Activated CD4-positive, alpha-beta memory T cell treated with anti-CD3 and anti-CD28 coated beads, Interleukin-2, amount 10 ng/mL, durations not matched to agents 7 days and 5 days (primary cell): ENCODE results near the gene CRACDL. TPM values are rescaled to one million over a fixed set of nuclear protein-coding genes. Genes with fewer than 3 reads are reported as not detected.

ENCODE experiments used
- CTCF ChIA-PET: fragments of 350-600 bp; sonication (Branson Sonifier 250); formaldehyde crosslinking; loops from one replicate; lab custom pipeline; 2021; ENCODE audit warnings: antibody characterized with exemption, inconsistent platforms; lab: Charles Lee
- POLR2A ChIA-PET: fragments of 350-600 bp; sonication (Branson Sonifier 250); formaldehyde crosslinking; loops from one replicate; lab custom pipeline; 2021; ENCODE audit warnings: antibody characterized with exemption; lab: Charles Lee
- DNase-seq: peaks from one replicate; pipeline ENCODE4 v3.0.0-alpha.2; 2020
- H3K27ac Mint-ChIP-seq: one replicate; pipeline ENCODE4 v1.8.0; 2021; ENCODE audit warnings: mild to moderate bottlenecking, mixed read lengths
- H3K27me3 Mint-ChIP-seq: one replicate; pipeline ENCODE4 v1.8.0; 2021; ENCODE audit warnings: mixed read lengths
- H3K36me3 Mint-ChIP-seq: one replicate; pipeline ENCODE4 v1.8.0; 2021; ENCODE audit warnings: low read depth, mixed read lengths
- H3K4me1 Mint-ChIP-seq: one replicate; pipeline ENCODE4 v1.8.0; 2021; ENCODE audit warnings: mixed read lengths
- H3K4me3 Mint-ChIP-seq: one replicate; pipeline ENCODE4 v1.8.0; 2021; ENCODE audit warnings: mild to moderate bottlenecking, mixed read lengths
- H3K9me3 Mint-ChIP-seq: one replicate; pipeline ENCODE4 v1.8.0; 2021; ENCODE audit warnings: mixed read lengths
- total RNA-seq, 2 experiments: library from RNA; stranded (reverse); gene quantifications; one replicate each; pipeline ENCODE4 v1.2.3, GENCODE V29; 2021

The CRACDL gene
- total RNA-seq, 2 experiments from 2014 or later = 0.18 to 0.20 TPM

DNA sequence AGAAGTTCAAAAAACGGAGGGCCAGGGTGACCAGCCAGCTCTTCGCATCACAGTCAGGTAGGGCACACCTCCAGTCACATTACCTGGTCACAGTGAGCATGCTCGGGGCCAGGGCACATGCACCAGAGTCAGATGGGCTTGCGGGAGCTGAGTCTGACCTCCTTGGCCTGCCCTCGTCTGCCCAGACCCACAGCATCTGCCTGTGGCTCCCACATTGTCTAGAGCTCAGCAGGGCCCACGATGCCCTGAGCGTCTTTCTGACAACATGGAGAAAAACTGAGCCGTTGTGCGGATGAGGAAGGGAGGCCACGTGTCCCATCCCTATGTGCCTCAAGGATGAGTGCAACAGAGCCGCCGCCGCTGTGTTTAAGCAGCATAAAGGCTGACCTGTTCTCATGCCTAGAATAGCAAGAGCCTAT is 37.6 kb downstream of the CRACDL start:
- CTCF ChIA-PET = no interaction called here
- no peaks in the 10 kb centered on the region for H3K9me3 Mint-ChIP-seq
- H3K4me1 Mint-ChIP-seq = no peaks in the 10 kb centered on the region
- H3K36me3 Mint-ChIP-seq = no peaks in the 10 kb centered on the region
- POLR2A ChIA-PET = no interaction called here
- no peak overlapping the region for H3K4me3 Mint-ChIP-seq
- no peak for DNase-seq
- no peak overlapping the region for H3K27ac Mint-ChIP-seq
- peaks cover 2% of the 10 kb centered on the region for H3K27me3 Mint-ChIP-seq

DNA sequence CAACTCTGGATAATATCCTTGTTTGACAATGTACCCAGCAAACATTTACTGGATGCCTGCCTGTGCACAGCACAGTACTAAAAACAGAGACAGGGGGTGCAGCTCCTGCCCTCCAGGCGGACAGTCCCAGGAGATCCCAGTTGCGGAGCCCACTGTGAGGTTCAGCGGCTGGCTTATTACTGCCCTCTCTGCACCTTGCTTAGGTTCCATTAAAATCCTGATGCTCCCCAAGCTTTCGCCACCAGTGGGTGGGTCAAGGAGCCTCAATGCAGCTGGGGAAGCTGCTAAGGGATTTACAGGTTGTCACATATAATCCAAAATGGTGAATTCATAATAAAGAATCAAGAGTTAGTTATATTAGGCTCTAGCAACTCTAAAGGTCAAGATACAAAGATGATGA is 38.3 kb downstream of the CRACDL start:
- Mint-ChIP-seq H3K36me3 (no peaks in the 10 kb centered on the region), H3K27me3 (peaks cover 2% of the 10 kb centered on the region), H3K4me1 (no peaks in the 10 kb centered on the region), H3K9me3 (no peaks in the 10 kb centered on the region), H3K27ac (no peak overlapping the region), H3K4me3 (no peak overlapping the region)
- ChIA-PET CTCF (no interaction called here), POLR2A (no interaction called here)
- no peak for DNase-seq

DNA sequence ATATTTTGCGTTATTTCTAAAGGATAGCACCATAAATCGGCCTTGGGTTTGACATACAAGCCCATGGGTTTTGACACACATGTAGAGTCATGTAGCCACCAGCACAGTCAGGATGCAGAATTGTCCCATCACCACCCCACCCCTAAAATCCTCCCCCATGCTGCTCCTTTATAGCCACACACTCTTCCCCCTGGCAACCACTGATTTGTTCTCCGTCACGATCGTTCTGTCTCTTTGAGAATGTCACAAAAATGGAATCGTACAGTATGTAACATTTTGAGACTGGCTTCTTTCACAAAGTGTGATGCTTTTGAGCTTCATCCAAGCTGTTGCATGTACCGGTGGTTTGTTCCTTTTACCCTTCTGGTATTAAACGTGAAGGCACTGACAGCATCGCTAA is 39.1 kb downstream of the CRACDL start:
- no peak for DNase-seq
- H3K4me3 Mint-ChIP-seq = no peak overlapping the region
- H3K36me3 Mint-ChIP-seq = no peaks in the 10 kb centered on the region
- CTCF ChIA-PET = no interaction called here
- POLR2A ChIA-PET = no interaction called here
- no peaks in the 10 kb centered on the region for H3K9me3 Mint-ChIP-seq
- peaks cover 2% of the 10 kb centered on the region for H3K27me3 Mint-ChIP-seq
- H3K4me1 Mint-ChIP-seq = no peaks in the 10 kb centered on the region
- H3K27ac Mint-ChIP-seq = no peak overlapping the region

DNA sequence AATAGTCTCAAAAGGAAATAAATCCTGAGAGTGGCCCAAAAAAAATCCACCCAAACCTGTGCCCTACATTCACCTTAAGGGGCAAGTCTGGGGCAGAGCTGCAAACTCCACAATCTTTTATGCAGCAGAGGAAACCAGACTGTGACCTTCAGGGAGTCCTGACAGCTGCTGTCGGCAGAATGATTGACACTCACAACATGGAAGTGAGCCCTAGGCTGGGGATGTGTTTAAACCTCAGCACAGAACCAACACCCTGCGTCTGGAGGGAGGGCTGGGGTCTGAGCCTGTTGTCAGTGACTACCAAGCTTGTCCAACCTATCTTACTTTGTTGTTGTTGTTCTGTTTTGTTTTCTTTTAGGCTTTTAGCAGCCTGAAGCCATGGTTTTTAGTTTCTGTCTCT is 39.6 kb downstream of the CRACDL start:
- CTCF ChIA-PET = no interaction called here
- POLR2A ChIA-PET = no interaction called here
- H3K27me3 Mint-ChIP-seq = peaks cover 2% of the 10 kb centered on the region
- no peak for DNase-seq
- H3K9me3 Mint-ChIP-seq = no peaks in the 10 kb centered on the region
- H3K36me3 Mint-ChIP-seq = no peaks in the 10 kb centered on the region
- no peaks in the 10 kb centered on the region for H3K4me1 Mint-ChIP-seq
- no peak overlapping the region for H3K27ac Mint-ChIP-seq
- no peak overlapping the region for H3K4me3 Mint-ChIP-seq

- H3K9me3 Mint-ChIP-seq = no peaks in the 10 kb centered on the region
- CTCF ChIA-PET = no interaction called here
- no peak overlapping the region for H3K27ac Mint-ChIP-seq
- peaks cover 2% of the 10 kb centered on the region for H3K27me3 Mint-ChIP-seq
- POLR2A ChIA-PET = no interaction called here
- no peaks in the 10 kb centered on the region for H3K36me3 Mint-ChIP-seq
- no peak for DNase-seq
- no peak overlapping the region for H3K4me3 Mint-ChIP-seq
- no peaks in the 10 kb centered on the region for H3K4me1 Mint-ChIP-seq
These were observed 40.1 kb downstream of the CRACDL start for GRCh38 chr2:98895901-98896300.

GRCh38 chr2:98895221-98895620 is 40.8 kb downstream of the CRACDL start:
- Mint-ChIP-seq H3K9me3 (no peaks in the 10 kb centered on the region), H3K36me3 (peaks cover 1% of the 10 kb centered on the region), H3K4me1 (no peaks in the 10 kb centered on the region), H3K27ac (no peak overlapping the region), H3K27me3 (peaks cover 4% of the 10 kb centered on the region), H3K4me3 (no peak overlapping the region)
- no peak for DNase-seq
- ChIA-PET CTCF (no interaction called here), POLR2A (interaction anchor here (0.6 kb wide), 1 partner anchor 469 kb away, joined by 3 read pairs; no protein-coding TSS in a partner anchor)

DNA sequence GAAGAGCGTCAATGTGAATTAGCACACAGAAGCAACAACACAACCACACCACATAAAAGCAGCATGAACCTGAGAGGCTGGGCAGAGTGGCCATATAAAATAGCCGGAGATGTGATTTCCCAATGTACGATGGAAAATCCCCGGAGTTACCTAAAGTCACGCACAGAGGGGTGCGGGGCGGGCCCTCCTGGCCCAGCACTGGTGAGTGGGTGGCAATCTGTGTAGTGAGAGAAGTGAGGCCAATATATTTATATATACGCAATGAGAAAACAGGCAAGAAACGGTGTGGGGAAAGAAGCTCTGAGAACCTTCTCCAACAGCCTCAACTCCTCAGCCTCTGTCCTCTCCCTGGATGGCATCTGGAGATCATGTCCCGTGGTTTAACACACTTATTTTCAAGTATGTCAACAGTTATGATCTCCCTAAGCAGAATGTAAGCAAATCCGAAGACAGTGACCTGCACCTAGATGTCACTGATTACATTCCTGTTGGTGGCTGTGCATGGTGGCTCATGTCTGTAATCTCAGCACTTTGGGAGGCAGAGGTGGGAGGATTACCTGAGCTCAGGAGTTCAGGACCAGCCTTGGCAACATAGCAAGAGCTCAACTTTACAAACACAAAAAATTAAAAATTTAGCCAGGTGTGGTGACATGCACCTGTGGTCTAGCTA is 41.6 kb downstream of the CRACDL start:
- ChIA-PET CTCF (no interaction called here), POLR2A (no interaction called here)
- no peaks in the 10 kb centered on the region for H3K4me1 Mint-ChIP-seq
- H3K27me3 Mint-ChIP-seq = peaks cover 10% of the 10 kb centered on the region
- no peak overlapping the region for H3K27ac Mint-ChIP-seq
- no peaks in the 10 kb centered on the region for H3K9me3 Mint-ChIP-seq
- no peak overlapping the region for H3K4me3 Mint-ChIP-seq
- no peak for DNase-seq
- H3K36me3 Mint-ChIP-seq = peaks cover 3% of the 10 kb centered on the region

- H3K27ac Mint-ChIP-seq = no peak overlapping the region
- no peaks in the 10 kb centered on the region for H3K4me1 Mint-ChIP-seq
- no peaks in the 10 kb centered on the region for H3K9me3 Mint-ChIP-seq
- no peak for DNase-seq
- H3K4me3 Mint-ChIP-seq = no peak overlapping the region
- CTCF ChIA-PET = no interaction called here
- H3K36me3 Mint-ChIP-seq = peaks cover 3% of the 10 kb centered on the region
- POLR2A ChIA-PET = no interaction called here
- peaks cover 10% of the 10 kb centered on the region for H3K27me3 Mint-ChIP-seq
These were observed 42.1 kb downstream of the CRACDL start for GRCh38 chr2:98893911-98894321.

- Mint-ChIP-seq H3K4me3 (no peak overlapping the region), H3K9me3 (peaks cover 4% of the 10 kb centered on the region), H3K27ac (no peak overlapping the region), H3K27me3 (peaks cover 15% of the 10 kb centered on the region), H3K4me1 (no peaks in the 10 kb centered on the region), H3K36me3 (peaks cover 3% of the 10 kb centered on the region)
- POLR2A ChIA-PET = no interaction called here
- CTCF ChIA-PET = no interaction called here
- no peak for DNase-seq
These were observed 43.2 kb downstream of the CRACDL start for GRCh38 chr2:98892871-98893270.

DNA sequence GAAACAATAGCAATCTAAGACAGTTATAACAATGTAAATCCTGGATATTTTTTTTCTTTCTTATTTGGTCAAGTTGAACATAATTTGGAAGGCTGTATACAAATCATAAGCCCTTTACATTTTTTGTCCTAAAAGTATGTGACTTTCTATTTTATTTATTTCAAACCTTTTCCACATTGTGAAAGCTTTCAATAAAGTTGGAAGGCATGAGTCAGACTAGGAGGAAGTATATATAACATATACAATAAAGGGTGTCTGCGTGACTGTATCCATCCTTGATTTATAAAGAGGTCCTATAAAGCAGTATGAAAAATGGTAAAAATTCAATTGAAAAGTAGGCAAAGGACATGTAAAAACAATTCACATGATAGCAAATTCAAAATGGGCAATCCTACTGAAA is 44.4 kb downstream of the CRACDL start:
- H3K4me3 Mint-ChIP-seq = no peak overlapping the region
- peaks cover 19% of the 10 kb centered on the region for H3K27me3 Mint-ChIP-seq
- H3K36me3 Mint-ChIP-seq = peaks cover 6% of the 10 kb centered on the region
- peaks cover 8% of the 10 kb centered on the region for H3K9me3 Mint-ChIP-seq
- H3K4me1 Mint-ChIP-seq = no peaks in the 10 kb centered on the region
- POLR2A ChIA-PET = no interaction called here
- CTCF ChIA-PET = interaction anchor here (0.6 kb wide), 1 partner anchor 628 kb away, joined by 3 read pairs; no protein-coding TSS in a partner anchor
- no peak overlapping the region for H3K27ac Mint-ChIP-seq
- no peak for DNase-seq

- POLR2A ChIA-PET = interaction anchor here (0.8 kb wide), 1 partner anchor 62 kb away, joined by 3 read pairs; no protein-coding TSS in a partner anchor
- Mint-ChIP-seq H3K9me3 (peaks cover 16% of the 10 kb centered on the region), H3K27me3 (peaks cover 31% of the 10 kb centered on the region), H3K27ac (no peak overlapping the region), H3K4me1 (no peaks in the 10 kb centered on the region), H3K36me3 (peaks cover 9% of the 10 kb centered on the region), H3K4me3 (no peak overlapping the region)
- CTCF ChIA-PET = no interaction called here
- DNase-seq = no peak
These were observed 49.9 kb downstream of the CRACDL start for GRCh38 chr2:98886066-98886554.

GRCh38 chr2:98884658-98885057 is 51.4 kb downstream of the CRACDL start:
- Mint-ChIP-seq H3K4me1 (no peaks in the 10 kb centered on the region), H3K27me3 (peaks cover 24% of the 10 kb centered on the region), H3K36me3 (peaks cover 6% of the 10 kb centered on the region), H3K9me3 (peaks cover 16% of the 10 kb centered on the region), H3K4me3 (no peak overlapping the region), H3K27ac (no peak overlapping the region)
- ChIA-PET CTCF (interaction anchor here (1.1 kb wide), 1 partner anchor 282 kb away, joined by 4 read pairs; no protein-coding TSS in a partner anchor), POLR2A (no interaction called here)
- no peak for DNase-seq

DNA sequence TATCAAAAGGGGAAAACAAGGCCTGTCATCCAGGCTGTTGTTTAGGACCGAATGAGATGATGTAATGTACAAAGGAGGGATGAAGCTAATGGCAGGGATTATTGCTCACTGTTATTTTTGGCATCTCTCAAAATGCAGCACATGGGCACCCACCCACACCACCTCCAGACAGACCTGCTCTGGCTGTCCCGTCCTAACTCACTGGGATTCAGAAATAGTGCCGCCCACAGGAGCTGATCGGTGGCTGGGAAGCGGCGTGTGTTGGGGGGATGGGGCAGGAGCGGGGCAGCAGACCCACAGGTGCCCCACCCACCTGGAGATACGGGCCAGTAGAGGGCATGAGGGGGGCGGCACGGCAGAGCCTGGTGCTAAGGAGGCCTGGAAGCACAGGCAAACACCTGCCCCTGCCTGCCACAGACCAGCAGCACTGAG is 52.2 kb downstream of the CRACDL start:
- CTCF ChIA-PET = no interaction called here
- peaks cover 23% of the 10 kb centered on the region for H3K27me3 Mint-ChIP-seq
- POLR2A ChIA-PET = no interaction called here
- no peak overlapping the region for H3K4me3 Mint-ChIP-seq
- no peak overlapping the region for H3K27ac Mint-ChIP-seq
- no peak for DNase-seq
- H3K9me3 Mint-ChIP-seq = peaks cover 16% of the 10 kb centered on the region
- peaks cover 6% of the 10 kb centered on the region for H3K36me3 Mint-ChIP-seq
- no peaks in the 10 kb centered on the region for H3K4me1 Mint-ChIP-seq
